GM18951 (cell line): ENCODE results near the gene RPS5.
"Not testable (repeated sequence)": the region's sequence is repeated elsewhere in the genome, so short reads cannot be mapped to it uniquely, and the experiment has no call there.

Source experiments
- POLR2A ChIP-seq: IDR thresholded peaks from 4 replicates; pipeline ENCODE4 v1.6.1; 2011; ENCODE audit warnings: mild to moderate bottlenecking; ENCODE audit not compliant: insufficient read length, insufficient read depth; ENCODE audit errors: extremely low read depth
- in situ Hi-C: fragments of 300-500 bp; cut with MboI; formaldehyde crosslinking; loops from one replicate; pipeline ENCODE4 v1.12.0; 2022; ENCODE audit warnings: low sequenced_read_pairs, mixed read lengths, inconsistent platforms; ENCODE audit not compliant: unreplicated experiment

RPS5 gene

GRCh38 chr19:58397533-58398037 lies 10.5 kb downstream of the RPS5 start:
- in situ Hi-C loops: no loop called here
- TF ChIP-seq POLR2A: no peak

- no peak for TF ChIP-seq POLR2A
- in situ Hi-C loops: no loop called here
Observed at GRCh38 chr19:58398087-58398486, 11.0 kb downstream of the RPS5 start.

GRCh38 chr19:58398545-58398944 lies 11.5 kb downstream of the RPS5 start:
- in situ Hi-C loops: no loop called here
- TF ChIP-seq POLR2A: no peak

- no peak for TF ChIP-seq POLR2A
- in situ Hi-C loops: no loop called here
Observed at GRCh38 chr19:58399903-58400302, 12.8 kb downstream of the RPS5 start.

GRCh38 chr19:58400316-58400915 lies 13.3 kb downstream of the RPS5 start:
- in situ Hi-C loops: no loop called here

GRCh38 chr19:58400916-58401839 lies 14.1 kb downstream of the RPS5 start:
- TF ChIP-seq POLR2A: peak; percentile 86

More at GRCh38 chr19:58400316-58400915, 13.3 kb downstream of the RPS5 start:
- no peak for TF ChIP-seq POLR2A

GRCh38 chr19:58401840-58402421 lies 14.9 kb downstream of the RPS5 start:
- in situ Hi-C loops: no loop called here
- TF ChIP-seq POLR2A: no peak

More at GRCh38 chr19:58400916-58401839, 14.1 kb downstream of the RPS5 start:
- in situ Hi-C loops: no loop called here

- in situ Hi-C loops: not testable (repeated sequence)
Observed at GRCh38 chr19:58403920-58404478, 16.9 kb downstream of the RPS5 start.

- in situ Hi-C loops: no loop called here
- no peak for TF ChIP-seq POLR2A
Observed at GRCh38 chr19:58406818-58407657, 20.0 kb downstream of the RPS5 start.

GRCh38 chr19:58407658-58408151 lies 20.6 kb downstream of the RPS5 start:
- in situ Hi-C loops: no loop called here
- TF ChIP-seq POLR2A: no peak

GRCh38 chr19:58408152-58409009 lies 21.3 kb downstream of the RPS5 start, which contains the start of gene ZNF584:
TSS of gene ZNF584 (plus strand) at chr19:58408649. CDS start at chr19:58409148, 499 bp downstream.
- in situ Hi-C loops: no loop called here
- TF ChIP-seq POLR2A: peak; percentile 85
